Measurements from ENCODE around the gene SYNDIG1.

DNA sequence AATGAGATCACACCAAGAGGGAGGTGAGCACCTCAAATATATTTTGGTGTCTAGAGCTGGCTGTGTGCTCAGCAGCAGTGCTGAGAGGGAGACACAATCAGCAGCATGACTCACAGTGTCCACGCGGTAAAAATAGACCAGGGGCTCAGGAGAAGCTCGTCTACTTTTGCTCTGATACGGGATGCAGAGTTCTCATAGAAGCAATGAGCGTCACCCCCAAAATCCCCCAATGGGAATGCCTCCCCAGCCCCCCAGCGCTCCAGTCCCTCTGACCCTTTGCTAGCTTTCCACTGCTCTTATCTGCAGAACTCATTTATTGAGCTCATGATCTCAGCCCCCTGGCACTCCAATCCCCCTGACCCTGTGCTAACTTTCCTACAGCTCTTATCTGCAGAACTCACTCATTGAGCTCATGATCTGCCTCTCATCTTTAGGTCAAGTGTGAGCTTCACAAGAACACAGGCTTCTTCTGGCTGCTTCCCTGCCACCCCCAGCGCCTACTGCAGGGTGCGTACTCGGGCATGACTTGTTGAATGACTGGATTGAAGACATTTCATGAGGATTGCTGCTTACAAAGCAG, 34.0 kb downstream of the SYNDIG1 start:
- TF ChIP-seq, protein P1, sequence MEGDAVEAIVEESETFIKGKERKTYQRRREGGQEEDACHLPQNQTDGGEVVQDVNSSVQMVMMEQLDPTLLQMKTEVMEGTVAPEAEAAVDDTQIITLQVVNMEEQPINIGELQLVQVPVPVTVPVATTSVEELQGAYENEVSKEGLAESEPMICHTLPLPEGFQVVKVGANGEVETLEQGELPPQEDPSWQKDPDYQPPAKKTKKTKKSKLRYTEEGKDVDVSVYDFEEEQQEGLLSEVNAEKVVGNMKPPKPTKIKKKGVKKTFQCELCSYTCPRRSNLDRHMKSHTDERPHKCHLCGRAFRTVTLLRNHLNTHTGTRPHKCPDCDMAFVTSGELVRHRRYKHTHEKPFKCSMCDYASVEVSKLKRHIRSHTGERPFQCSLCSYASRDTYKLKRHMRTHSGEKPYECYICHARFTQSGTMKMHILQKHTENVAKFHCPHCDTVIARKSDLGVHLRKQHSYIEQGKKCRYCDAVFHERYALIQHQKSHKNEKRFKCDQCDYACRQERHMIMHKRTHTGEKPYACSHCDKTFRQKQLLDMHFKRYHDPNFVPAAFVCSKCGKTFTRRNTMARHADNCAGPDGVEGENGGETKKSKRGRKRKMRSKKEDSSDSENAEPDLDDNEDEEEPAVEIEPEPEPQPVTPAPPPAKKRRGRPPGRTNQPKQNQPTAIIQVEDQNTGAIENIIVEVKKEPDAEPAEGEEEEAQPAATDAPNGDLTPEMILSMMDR (IDR thresholded peaks at IDR 0.05), result peak in 1 of 4 experiments; percentile 11
- TF ChIP-seq POLR2A (IDR thresholded peaks at IDR 0.05), result no peak

All from uterus (tissue), 2 donors.